ENCODE results near the gene PDE1C.

The PDE1C gene

DNA sequence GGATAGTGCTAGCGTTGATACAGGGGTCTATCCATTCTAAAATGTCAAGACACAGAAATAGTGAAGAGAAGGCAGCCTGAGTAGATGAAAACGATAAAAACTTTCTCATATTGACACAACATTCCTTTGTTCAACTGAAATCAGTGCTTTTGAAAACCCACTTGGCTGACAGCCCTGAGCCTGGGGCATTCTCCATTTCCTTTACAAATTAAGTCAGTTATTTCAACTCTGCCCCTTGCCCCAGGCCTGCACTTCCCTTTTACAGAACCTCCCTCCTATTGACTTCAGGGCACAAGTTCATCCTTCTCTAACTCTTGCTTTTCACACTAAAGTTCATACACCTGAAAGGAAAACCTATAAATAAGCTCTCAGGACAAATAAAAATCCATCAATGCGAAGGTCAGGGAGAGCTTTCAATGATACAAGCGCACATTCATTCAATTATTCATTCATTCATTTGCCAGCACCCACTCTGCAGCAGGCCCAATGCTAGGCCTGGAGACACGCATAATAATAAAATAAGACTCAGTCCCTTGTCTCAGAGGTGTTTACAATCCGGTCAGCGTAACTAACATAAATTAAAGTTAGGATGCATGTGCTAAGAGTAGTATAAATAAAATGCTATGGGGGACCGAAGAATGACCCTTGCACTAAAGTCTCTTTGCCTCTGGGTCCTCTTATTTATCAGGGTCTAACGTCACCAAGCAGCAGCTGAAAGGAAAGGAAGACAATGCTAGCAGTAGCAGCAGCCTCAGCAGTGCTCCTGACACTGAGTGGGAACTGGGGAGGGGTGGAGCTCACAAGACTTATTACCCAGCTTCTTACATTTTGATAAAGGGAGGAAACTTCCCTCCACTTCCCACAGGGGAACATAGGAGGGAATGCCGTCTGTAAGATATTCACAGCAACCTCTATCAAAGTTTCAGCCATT, 134.8 kb downstream of the PDE1C start:
- no peak for DNase-seq

- DNase-seq, result no peak
Observed at GRCh38 chr7:31934551-31934950, 135.7 kb downstream of the PDE1C start.

DNA sequence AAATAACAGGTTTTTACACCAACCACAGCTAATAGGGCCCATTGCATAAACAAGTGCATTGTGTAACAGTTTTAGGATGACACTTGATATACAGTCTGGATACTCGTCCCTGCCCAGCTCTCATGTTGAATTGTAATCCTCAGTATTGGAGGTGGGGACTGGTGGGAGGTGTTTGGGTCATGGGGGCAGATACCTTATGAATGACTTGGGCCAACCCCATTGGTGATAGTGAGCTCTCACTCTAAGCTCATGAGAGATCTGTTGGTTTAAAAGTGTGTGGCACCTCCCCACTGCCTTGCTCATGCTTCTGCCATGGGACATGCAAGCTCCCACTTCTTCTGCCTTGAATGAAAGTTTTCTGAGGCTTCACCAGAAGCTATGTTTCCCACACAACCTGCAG, 136.7 kb downstream of the PDE1C start:
- no peak for DNase-seq

GRCh38 chr7:31926991-31927584, 143.1 kb downstream of the PDE1C start:
- DNase-seq, result no peak

- DNase-seq, result no peak
Observed at GRCh38 chr7:31925753-31926454, 144.3 kb downstream of the PDE1C start.

DNA sequence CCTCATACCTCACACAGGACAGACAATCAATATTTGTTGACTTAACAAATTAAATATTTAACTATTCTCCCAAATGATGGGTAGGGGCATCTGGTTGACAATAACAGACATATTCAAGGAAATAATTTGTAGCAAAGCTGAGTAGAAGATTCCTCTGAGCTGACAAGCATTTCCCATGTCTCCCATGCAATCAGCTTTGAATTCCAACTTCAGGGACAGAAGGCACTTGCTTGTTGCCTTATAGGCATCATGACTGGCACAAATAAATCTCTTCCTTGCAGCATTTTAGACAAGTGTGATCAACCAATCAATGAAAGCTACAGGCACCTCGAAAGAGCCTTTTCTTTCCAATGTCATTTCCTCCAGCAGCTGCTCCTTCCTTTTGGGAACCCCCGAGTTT, 146.0 kb downstream of the PDE1C start:
- DNase-seq, result no peak

DNA sequence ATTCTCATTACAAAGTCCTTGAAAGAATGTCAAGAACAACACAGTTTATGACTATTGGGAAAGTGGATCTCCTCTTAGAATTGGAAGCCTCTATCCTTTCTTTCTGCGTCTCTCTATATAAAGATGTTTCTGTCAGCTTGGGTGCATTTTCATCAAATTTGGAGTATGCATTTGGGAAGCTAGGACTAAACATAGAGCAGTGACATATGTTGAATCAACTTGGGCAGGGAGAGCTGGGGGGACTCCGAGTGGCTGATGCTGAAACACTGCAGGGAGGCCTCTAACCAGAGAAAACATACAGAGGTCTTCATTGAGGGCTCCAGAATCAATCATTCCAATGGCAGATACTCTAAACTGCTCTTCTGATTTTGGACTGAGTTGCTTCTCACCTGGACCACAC, 147.4 kb downstream of the PDE1C start:
- no peak for DNase-seq

DNA sequence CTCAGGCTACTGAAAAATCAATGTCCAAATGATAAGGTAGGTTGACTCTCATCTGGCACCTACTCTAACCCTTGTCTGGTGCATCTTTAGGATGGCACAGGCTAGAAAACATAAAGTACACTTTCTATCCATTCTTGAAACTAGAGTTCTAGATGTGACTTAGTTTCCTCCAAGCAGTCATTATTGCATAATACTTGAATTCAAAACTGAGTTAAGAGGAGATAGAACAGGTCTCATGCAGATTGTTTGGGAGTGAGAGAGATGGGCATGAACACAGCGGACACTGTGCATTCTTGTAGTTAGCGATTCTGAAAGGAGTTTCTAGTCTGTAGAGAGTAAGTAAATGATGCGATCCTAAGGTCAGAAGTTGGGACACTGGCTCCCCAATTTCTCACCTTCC, 149.2 kb downstream of the PDE1C start:
- no peak for DNase-seq

DNA sequence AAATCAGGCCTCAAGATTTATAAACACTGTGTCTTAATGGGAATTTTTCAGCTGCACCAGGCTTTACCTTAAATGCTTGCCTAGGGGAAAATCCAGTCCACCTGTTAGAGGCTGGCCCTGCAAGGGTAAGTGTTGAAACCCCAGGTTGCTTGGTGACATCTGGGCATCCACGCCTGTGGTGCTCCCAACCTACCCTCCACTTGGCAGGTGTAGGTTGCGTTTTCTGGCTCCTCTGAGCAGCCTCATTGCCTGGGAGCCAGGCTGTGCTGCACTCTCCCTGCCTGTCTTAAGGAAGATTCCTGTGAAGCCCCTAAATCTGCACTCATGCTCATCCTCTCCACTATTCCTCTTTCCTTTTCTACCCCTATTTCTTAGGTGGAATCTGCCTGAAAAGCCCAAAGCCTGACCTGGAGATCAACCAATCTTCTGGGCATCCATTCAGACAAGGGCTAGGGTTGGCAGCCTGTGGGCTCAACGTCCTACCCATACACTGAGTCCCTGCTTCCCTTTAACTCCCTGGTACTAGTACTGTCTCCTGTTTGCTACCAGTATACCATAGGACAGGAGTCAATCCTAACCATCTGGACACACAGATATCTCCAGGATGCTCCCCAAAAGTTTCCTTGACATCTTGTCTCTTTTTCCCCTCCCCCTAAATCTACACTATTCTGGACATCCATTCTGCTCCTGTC, 150.4 kb downstream of the PDE1C start:
- DNase-seq, result no peak

GRCh38 chr7:31918706-31919393, 151.4 kb downstream of the PDE1C start:
- no peak for DNase-seq

DNA sequence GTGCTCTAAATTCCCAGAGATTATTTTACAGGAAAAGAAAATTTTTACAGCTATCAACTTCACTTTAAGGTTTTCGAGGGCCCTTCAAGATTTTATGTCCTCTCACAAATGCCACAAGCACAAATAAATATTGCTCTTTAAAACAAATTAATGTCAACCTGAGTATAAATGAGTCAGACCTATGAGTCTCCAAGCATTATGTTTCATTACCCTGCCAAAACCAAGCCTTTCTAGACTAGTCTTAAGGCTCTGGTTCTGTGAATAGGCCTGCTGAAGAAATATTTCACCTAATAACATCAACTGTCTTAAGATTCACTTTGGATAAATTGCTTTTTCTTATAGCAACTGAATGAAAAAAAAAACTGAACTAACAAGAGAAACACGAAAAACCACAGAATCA, 153.0 kb downstream of the PDE1C start:
- no peak for DNase-seq

GRCh38 chr7:31910191-31910590, 160.0 kb downstream of the PDE1C start:
- DNase-seq, result no peak

DNA sequence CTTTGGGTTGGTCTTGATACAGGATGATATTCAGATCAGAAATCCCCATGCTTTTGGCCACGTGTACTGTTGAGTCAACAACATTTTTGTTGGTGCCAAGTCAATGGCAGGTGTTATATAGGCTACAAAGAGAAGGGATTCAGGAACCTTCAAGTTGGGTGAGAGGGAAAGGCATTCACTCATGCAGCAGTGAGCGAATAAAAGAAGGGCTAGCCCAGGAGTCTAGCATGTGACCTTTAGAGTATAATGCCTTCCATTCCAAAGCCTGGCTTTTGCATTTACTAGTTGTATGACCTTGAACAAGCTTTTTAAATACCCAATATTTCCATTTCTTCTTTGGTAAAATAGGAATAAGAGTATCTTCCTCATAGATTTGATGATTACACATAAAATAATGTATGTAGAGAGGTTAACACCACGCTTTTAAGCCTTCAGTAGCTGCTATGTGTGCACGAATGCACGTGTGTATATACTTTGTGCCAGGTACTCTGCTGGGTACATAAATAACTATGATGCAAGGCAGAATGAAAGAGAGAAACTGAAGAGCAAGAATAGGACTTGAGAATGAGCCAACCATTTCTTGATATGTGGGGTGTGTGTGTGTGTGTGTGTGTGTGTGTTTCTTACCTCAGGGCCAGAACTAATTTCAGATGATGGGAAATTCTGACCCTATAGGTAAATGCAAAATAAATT, 163.6 kb downstream of the PDE1C start:
- DNase-seq, result no peak

DNA sequence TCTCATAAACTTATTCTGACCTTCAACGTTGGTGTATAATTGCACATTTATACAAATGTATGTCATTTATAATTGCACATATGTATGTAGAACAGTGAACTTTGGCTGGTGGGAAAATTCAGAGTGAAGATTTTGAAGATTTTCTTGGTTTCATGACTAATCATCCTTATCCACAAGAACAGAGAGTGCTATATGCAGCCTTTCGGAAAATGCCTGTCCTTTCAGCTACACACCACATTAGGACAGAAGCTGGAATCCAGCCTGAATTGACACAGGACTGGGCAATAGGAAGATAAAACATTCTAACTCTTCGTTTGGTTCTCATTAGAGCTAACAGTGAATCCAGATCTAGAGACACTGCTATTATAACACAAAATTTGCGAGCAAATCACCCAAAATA, 166.2 kb downstream of the PDE1C start:
- no peak for DNase-seq

- no peak for DNase-seq
Observed at GRCh38 chr7:31899356-31899927, 170.8 kb downstream of the PDE1C start.

GRCh38 chr7:31896925-31897324, 173.3 kb downstream of the PDE1C start:
- no peak for DNase-seq

GRCh38 chr7:31894308-31894707, 175.9 kb downstream of the PDE1C start:
- no peak for DNase-seq

DNA sequence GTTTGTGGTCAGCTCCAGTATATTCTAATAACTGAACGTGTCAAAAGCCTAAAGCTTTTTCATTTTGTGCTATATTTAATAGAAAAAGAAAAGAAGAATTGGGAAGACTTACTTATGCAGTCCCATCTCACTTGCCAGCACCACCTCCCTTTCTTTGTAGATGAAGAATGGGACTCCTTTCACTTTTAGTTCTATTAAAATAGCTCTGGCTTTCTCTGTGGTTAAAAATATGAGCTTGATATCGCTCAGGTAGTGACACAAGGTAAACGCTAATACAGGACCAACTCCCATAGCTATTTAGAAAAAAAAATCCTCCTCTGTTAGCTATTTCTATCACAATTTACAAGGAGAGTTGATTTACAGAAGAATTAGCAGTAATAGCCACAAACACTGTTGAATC, 176.8 kb downstream of the PDE1C start:
- DNase-seq, result no peak

DNA sequence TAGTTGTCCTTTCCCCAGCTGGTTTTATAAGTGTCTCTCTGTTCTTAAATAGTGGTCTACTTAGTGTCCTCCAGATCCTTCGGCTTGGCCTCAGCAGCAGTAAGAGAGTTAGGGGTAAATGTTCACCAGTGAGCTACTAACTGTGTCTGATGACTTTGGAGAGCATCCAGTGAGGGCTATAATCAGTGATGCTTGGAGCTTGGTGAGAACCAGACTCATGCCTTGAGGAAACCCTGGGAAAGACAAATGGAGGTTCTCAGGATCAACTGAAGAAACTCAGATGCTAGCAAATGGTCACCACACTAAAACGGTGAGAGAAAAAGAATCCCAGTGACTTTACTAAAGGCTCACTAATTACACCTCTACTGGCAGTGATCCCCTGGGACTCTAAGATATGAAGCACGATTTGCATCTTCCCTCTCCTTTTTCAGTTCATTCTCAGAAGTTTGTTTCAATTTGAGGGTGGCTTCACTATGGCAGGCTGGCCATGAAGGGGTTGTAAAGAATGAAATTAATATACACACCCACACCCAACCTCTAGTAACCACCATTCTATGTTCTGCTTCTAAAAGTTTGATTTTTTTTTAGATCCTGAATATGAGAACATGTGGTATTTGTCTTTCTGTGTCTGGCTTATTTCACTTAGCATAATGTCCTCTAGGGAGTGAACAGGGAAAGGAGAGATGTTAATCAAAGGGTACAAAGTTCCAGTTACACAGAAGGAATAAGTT, 177.9 kb downstream of the PDE1C start:
- no peak for DNase-seq

- no peak for DNase-seq
Observed at GRCh38 chr7:31890766-31891165, 179.4 kb downstream of the PDE1C start.

GRCh38 chr7:31890198-31890597, 180.0 kb downstream of the PDE1C start:
- no peak for DNase-seq
